ENCODE results near the gene MAP3K2.

The MAP3K2 gene

DNA sequence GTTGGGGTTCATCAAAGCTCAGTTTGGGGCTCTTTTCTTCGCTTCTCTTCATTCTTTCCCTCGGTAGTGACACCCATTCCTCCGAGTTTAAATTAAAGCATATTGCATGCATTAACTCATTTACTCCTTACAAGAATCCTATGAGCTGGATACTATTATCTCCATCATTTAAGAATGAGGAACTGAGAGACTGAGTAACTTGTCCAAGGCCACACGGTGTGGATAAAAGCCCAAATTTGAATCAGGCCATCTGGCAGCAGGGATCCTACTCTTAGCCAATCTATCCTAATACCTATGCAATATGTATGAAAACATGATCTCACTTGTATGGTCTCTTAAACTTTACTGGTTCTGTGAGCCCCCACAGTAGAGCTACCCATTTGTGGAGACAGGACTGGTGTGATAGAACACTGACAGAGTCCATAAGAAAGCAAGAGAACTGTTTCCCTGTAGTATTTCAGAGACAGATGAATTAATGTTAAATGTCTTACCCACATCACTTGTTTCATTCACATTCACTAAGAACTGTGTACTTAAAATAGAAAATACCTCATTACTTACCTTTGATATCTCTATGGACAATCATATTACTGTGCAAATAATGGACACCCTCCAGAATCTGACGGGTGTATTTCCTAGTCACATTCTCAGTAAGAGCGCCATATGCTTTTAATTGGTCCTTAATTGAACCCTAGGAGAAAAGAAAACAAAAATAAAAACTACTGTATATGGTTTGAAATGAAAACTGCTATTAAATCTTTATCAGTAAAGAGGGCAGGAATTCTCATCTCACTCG lies 73.4 kb downstream of the MAP3K2 start (continued):
- TF ChIP-seq, protein P1, sequence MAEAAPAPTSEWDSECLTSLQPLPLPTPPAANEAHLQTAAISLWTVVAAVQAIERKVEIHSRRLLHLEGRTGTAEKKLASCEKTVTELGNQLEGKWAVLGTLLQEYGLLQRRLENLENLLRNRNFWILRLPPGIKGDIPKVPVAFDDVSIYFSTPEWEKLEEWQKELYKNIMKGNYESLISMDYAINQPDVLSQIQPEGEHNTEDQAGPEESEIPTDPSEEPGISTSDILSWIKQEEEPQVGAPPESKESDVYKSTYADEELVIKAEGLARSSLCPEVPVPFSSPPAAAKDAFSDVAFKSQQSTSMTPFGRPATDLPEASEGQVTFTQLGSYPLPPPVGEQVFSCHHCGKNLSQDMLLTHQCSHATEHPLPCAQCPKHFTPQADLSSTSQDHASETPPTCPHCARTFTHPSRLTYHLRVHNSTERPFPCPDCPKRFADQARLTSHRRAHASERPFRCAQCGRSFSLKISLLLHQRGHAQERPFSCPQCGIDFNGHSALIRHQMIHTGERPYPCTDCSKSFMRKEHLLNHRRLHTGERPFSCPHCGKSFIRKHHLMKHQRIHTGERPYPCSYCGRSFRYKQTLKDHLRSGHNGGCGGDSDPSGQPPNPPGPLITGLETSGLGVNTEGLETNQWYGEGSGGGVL (tag by site-specific recombination; IDR thresholded peaks at IDR 0.05): no peak
- TF ChIP-seq SALL2 (tag by site-specific recombination; IDR thresholded peaks at IDR 0.05; ENCODE audit: borderline replicate concordance) (no peak), ZFP3 (tag by site-specific recombination; IDR thresholded peaks at IDR 0.05; ENCODE audit: low read depth) (no peak), ZBTB7A (tag by site-specific recombination; IDR thresholded peaks at IDR 0.05; ENCODE audit: low read depth) (no peak), ZNF843 (tag by site-specific recombination; IDR thresholded peaks at IDR 0.05) (no peak), ZFP41 (tag by site-specific recombination; IDR thresholded peaks at IDR 0.05; ENCODE audit: borderline replicate concordance) (no peak), ZNF629 (tag by site-specific recombination; IDR thresholded peaks at IDR 0.05) (no peak)
- TF ChIP-seq, protein P2, sequence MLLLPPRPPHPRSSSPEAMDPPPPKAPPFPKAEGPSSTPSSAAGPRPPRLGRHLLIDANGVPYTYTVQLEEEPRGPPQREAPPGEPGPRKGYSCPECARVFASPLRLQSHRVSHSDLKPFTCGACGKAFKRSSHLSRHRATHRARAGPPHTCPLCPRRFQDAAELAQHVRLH (tag by site-specific recombination; IDR thresholded peaks at IDR 0.05): no peak
- TF ChIP-seq, protein P3, sequence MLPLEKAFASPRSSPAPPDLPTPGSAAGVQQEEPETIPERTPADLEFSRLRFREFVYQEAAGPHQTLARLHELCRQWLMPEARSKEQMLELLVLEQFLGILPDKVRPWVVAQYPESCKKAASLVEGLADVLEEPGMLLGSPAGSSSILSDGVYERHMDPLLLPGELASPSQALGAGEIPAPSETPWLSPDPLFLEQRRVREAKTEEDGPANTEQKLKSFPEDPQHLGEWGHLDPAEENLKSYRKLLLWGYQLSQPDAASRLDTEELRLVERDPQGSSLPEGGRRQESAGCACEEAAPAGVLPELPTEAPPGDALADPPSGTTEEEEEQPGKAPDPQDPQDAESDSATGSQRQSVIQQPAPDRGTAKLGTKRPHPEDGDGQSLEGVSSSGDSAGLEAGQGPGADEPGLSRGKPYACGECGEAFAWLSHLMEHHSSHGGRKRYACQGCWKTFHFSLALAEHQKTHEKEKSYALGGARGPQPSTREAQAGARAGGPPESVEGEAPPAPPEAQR (tag by site-specific recombination; IDR thresholded peaks at IDR 0.05): no peak
- TF ChIP-seq, protein P4, sequence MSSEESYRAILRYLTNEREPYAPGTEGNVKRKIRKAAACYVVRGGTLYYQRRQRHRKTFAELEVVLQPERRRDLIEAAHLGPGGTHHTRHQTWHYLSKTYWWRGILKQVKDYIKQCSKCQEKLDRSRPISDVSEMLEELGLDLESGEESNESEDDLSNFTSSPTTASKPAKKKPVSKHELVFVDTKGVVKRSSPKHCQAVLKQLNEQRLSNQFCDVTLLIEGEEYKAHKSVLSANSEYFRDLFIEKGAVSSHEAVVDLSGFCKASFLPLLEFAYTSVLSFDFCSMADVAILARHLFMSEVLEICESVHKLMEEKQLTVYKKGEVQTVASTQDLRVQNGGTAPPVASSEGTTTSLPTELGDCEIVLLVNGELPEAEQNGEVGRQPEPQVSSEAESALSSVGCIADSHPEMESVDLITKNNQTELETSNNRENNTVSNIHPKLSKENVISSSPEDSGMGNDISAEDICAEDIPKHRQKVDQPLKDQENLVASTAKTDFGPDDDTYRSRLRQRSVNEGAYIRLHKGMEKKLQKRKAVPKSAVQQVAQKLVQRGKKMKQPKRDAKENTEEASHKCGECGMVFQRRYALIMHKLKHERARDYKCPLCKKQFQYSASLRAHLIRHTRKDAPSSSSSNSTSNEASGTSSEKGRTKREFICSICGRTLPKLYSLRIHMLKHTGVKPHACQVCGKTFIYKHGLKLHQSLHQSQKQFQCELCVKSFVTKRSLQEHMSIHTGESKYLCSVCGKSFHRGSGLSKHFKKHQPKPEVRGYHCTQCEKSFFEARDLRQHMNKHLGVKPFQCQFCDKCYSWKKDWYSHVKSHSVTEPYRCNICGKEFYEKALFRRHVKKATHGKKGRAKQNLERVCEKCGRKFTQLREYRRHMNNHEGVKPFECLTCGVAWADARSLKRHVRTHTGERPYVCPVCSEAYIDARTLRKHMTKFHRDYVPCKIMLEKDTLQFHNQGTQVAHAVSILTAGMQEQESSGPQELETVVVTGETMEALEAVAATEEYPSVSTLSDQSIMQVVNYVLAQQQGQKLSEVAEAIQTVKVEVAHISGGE (tag by site-specific recombination; conservative IDR thresholded peaks at IDR 0.05; ENCODE audit: low read depth): no peak

DNA sequence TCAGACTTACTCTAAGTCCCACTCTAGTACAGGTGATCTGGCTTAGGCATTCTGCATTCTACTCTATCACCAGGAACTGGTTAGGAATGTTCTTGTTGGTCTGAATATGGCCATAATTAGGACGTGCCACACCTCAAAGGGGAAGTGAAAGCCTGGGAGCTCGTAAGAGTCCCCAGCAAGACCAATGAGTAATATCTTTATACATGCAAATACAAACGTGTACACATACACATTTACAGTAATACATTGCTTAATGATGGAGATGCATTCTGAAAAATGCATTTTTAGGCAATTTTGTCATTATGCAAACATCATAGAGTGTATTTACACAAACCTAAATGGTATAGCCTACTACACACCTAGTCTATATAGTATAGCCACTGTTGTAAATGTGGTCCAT lies 74.4 kb downstream of the MAP3K2 start:
- Histone ChIP-seq H3K4me1 (ENCODE audit: control insufficient read depth, insufficient read depth, low read length) (no peaks in the 10 kb centered on the region), H3K27ac (ENCODE audit: extremely low read depth, low read depth, low read length) (no peak overlapping the region), H3K4me3 (ENCODE audit: low read depth, low read length) (no peak overlapping the region), H3K9me3 (ENCODE audit: control insufficient read depth, insufficient read depth, low read depth, low read length) (no peaks in the 10 kb centered on the region), H3K36me3 (ENCODE audit: control insufficient read depth in 2 of 2, insufficient read depth in 1 of 2, low read length in 2 of 2) (peaks cover 55 to 90% of the 10 kb centered on the region in 2 experiments)
- TF ChIP-seq ZNF23 (tag by site-specific recombination; IDR thresholded peaks at IDR 0.05; ENCODE audit: borderline replicate concordance) (no peak), ZNF10 (tag by site-specific recombination; IDR thresholded peaks at IDR 0.05) (no peak), ZNF660 (tag by site-specific recombination; IDR thresholded peaks at IDR 0.05) (no peak), ZNF248 (tag by site-specific recombination; IDR thresholded peaks at IDR 0.05) (no peak), ZNF571 (tag by site-specific recombination; IDR thresholded peaks at IDR 0.05) (no peak), PRDM1 (tag by site-specific recombination; IDR thresholded peaks at IDR 0.05) (no peak), ZNF350 (tag by site-specific recombination; IDR thresholded peaks at IDR 0.05) (no peak), ZNF555 (tag by site-specific recombination; conservative IDR thresholded peaks at IDR 0.05) (no peak), ZNF274 (IDR thresholded peaks at IDR 0.05; ENCODE audit: low read length) (no peak), ZNF274 (tag by site-specific recombination; IDR thresholded peaks at IDR 0.05; ENCODE audit: borderline replicate concordance) (no peak), ZBTB20 (tag by site-specific recombination; IDR thresholded peaks at IDR 0.05) (no peak), ZNF292 (tag by site-specific recombination; IDR thresholded peaks at IDR 0.05; ENCODE audit: borderline replicate concordance, low read depth) (no peak), SCRT2 (tag by site-specific recombination; IDR thresholded peaks at IDR 0.05) (no peak), GLIS2 (tag by site-specific recombination; IDR thresholded peaks at IDR 0.05) (no peak), SALL2 (tag by site-specific recombination; IDR thresholded peaks at IDR 0.05; ENCODE audit: borderline replicate concordance) (no peak), ZNF391 (tag by site-specific recombination; IDR thresholded peaks at IDR 0.05; ENCODE audit: borderline replicate concordance, low read depth) (no peak), ZNF157 (tag by site-specific recombination; IDR thresholded peaks at IDR 0.05) (no peak)
- TF ChIP-seq, protein P5, sequence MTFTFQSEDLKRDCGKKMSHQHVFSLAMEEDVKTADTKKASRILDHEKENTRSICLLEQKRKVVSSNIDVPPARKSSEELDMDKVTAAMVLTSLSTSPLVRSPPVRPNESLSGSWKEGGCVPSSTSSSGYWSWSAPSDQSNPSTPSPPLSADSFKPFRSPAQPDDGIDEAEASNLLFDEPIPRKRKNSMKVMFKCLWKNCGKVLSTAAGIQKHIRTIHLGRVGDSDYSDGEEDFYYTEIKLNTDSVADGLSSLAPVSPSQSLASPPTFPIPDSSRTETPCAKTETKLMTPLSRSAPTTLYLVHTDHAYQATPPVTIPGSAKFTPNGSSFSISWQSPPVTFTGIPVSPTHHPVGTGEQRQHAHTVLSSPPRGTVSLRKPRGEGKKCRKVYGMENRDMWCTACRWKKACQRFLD (tag by site-specific recombination; IDR thresholded peaks at IDR 0.05): no peak
- ChIA-PET CTCF (interaction anchor here (0.6 kb wide), 1 partner anchor 116 kb away, joined by 4 read pairs; no protein-coding TSS in a partner anchor), POLR2A (no interaction called here)
